GM12878 (cell line): ENCODE data around the gene SYNPO2L. TPM values are rescaled to one million over a fixed set of nuclear protein-coding genes. Genes with fewer than 3 reads are reported as not detected.

Source experiments
- ATAC-seq: fragments of 200-7000 bp; cut with Tn5 transposase; 3 replicates; pipeline ENCODE4 v1.9.1; 2020; ENCODE audit warnings: mild to moderate bottlenecking, moderate library complexity
- BruUV-seq: library from RNA; stranded (reverse); fragments of 400-500 nt; replicated peaks from 2 replicates; lab custom pipeline; 2021; lab: Mats Ljungman, UMichigan
- CTCF ChIA-PET: fragments of 300-600 bp; sonication (Branson Sonifier 250); formaldehyde crosslinking; extraction: SDS; loops from one replicate; lab custom pipeline; 2021; ENCODE audit warnings: inconsistent platforms; lab: Yijun Ruan, JAX
- POLR2A ChIA-PET: fragments of 350-600 bp; formaldehyde crosslinking; extraction: SDS; loops from one replicate; lab custom pipeline; 2021; ENCODE audit warnings: inconsistent platforms; lab: Charles Lee
- RAD21 ChIA-PET: fragments of 300-600 bp; sonication (Branson Sonifier 250); formaldehyde crosslinking; loops from one replicate; lab custom pipeline; 2023; ENCODE audit warnings: antibody characterized with exemption; ENCODE audit not compliant: unreplicated experiment; lab: Charles Lee
- SMC1A ChIA-PET: fragments of 300-600 bp; sonication (Branson Sonifier 250); formaldehyde crosslinking; loops from one replicate; lab custom pipeline; 2023; ENCODE audit not compliant: unreplicated experiment, uncharacterized antibody; lab: Charles Lee
- DNase-seq: peaks from one replicate; pipeline ENCODE4 v3.0.0-alpha.2; 2011; ENCODE audit warnings: low read depth, low spot score
- FAIRE-seq: peaks from 3 replicates; lab custom pipeline; 2011; peaks lifted over from hg19 to GRCh38; lab: Jason Lieb, UNC
- H2AFZ ChIP-seq: 2 replicates; pipeline ENCODE4 v1.6.0; 2011; ENCODE audit warnings: low read depth, low read length, control low read depth; ENCODE audit not compliant: control insufficient read depth
- H3K27ac ChIP-seq: 2 replicates; pipeline ENCODE4 v1.5.1; 2011; ENCODE audit warnings: control low read depth; ENCODE audit not compliant: control insufficient read depth, insufficient read depth
- H3K27me3 ChIP-seq, 2 experiments: replicated peaks in 1 of 2; 2 replicates each; pipeline versions ENCODE4 v1.6.0 to v1.6.1; 2011; ENCODE audit warnings: low read length in 1 of 2; ENCODE audit not compliant: control insufficient read depth in 2 of 2, insufficient read depth in 2 of 2
- H3K36me3 ChIP-seq, 2 experiments: 2 replicates each; pipeline ENCODE4 v1.5.1; 2011; ENCODE audit warnings: low read length in 1 of 2; ENCODE audit not compliant: control insufficient read depth in 2 of 2, insufficient read depth in 2 of 2
- H3K4me1 ChIP-seq: 2 replicates; pipeline ENCODE4 v1.6.1; 2011; ENCODE audit warnings: mild to moderate bottlenecking, low read length, moderate library complexity, mixed read lengths; ENCODE audit not compliant: control insufficient read depth, insufficient read depth
- H3K4me2 ChIP-seq: 2 replicates; pipeline ENCODE4 v1.6.0; 2011; ENCODE audit warnings: control low read depth; ENCODE audit not compliant: control insufficient read depth, insufficient read depth
- H3K4me3 ChIP-seq: fragments of 200-600 bp; sonication (generic); 2 replicates; pipeline ENCODE4 v1.5.1; 2016
- H3K79me2 ChIP-seq: 2 replicates; pipeline ENCODE4 v1.6.0; 2011; ENCODE audit warnings: low read length; ENCODE audit not compliant: control insufficient read depth, insufficient read depth
- H3K9ac ChIP-seq: 2 replicates; pipeline ENCODE4 v1.8.0; 2011; ENCODE audit warnings: low read length, control low read depth, mixed read lengths; ENCODE audit not compliant: control insufficient read depth, insufficient read depth
- H3K9me3 ChIP-seq: replicated peaks from 3 replicates; pipeline ENCODE4 v1.5.1; 2011; ENCODE audit warnings: mild to moderate bottlenecking, low read length; ENCODE audit not compliant: control insufficient read depth, insufficient read depth
- H4K20me1 ChIP-seq: 2 replicates; pipeline ENCODE4 v1.6.0; 2011; ENCODE audit not compliant: control insufficient read depth, insufficient read depth
- ATF7 ChIP-seq: fragments of 450-650 bp; IDR thresholded peaks from 2 replicates; pipeline ENCODE4 v1.6.1; 2016; ENCODE audit warnings: low read depth, mild to moderate bottlenecking
- BACH1 ChIP-seq: fragments of 450-650 bp; IDR thresholded peaks from 2 replicates; pipeline ENCODE4 v1.6.1; 2017; ENCODE audit warnings: mild to moderate bottlenecking, borderline replicate concordance
- FOS ChIP-seq: IDR thresholded peaks from 3 replicates; pipeline ENCODE4 v1.6.1; 2011; ENCODE audit warnings: borderline replicate concordance; ENCODE audit not compliant: insufficient read length; ENCODE audit errors: extremely low read depth
- FOXK2 ChIP-seq: fragments of 450-650 bp; IDR thresholded peaks from 2 replicates; pipeline ENCODE4 v1.6.1; 2017; ENCODE audit warnings: mild to moderate bottlenecking, moderate library complexity
- HDAC2 ChIP-seq: fragments of 200-600 bp; sonication (generic); IDR thresholded peaks from 2 replicates; pipeline ENCODE4 v1.6.1; 2017
- IKZF2 ChIP-seq, 2 experiments: fragments of 450-650 bp; IDR thresholded peaks; 2 replicates each; pipeline ENCODE4 v1.6.1; 2017; ENCODE audit warnings: mild to moderate bottlenecking in 2 of 2, moderate library complexity in 2 of 2
- NR2F1 ChIP-seq: fragments of 450-650 bp; conservative IDR thresholded peaks from 2 replicates; pipeline ENCODE4 v1.6.1; 2017; ENCODE audit warnings: mild to moderate bottlenecking
- PAX8 ChIP-seq: fragments of 450-650 bp; IDR thresholded peaks from 2 replicates; pipeline ENCODE4 v1.6.1; 2017; ENCODE audit warnings: mild to moderate bottlenecking, moderate library complexity
- POLR2A ChIP-seq: IDR thresholded peaks from 2 replicates; pipeline ENCODE4 v1.6.1; 2011; ENCODE audit warnings: low read depth, mild to moderate bottlenecking, low read length
- RAD51 ChIP-seq: fragments of 450-650 bp; IDR thresholded peaks from 2 replicates; pipeline ENCODE4 v1.6.1; 2016; ENCODE audit warnings: moderate library complexity, mild to moderate bottlenecking, inconsistent platforms
- RCOR1 ChIP-seq: conservative IDR thresholded peaks from 2 replicates; pipeline ENCODE4 v1.6.1; 2012; ENCODE audit warnings: low read depth, low read length, improper control_type of control experiment
- RUNX3 ChIP-seq: IDR thresholded peaks from 2 replicates; pipeline ENCODE4 v1.6.1; 2012; ENCODE audit warnings: low read length, inconsistent platforms
- SMARCA5 ChIP-seq: fragments of 450-650 bp; IDR thresholded peaks from 2 replicates; pipeline ENCODE4 v1.6.1; 2017; ENCODE audit warnings: mild to moderate bottlenecking
- SREBF1 ChIP-seq: IDR thresholded peaks from 2 replicates; pipeline ENCODE4 v1.6.1; 2012; ENCODE audit warnings: mild to moderate bottlenecking, low read length
- STAT1 ChIP-seq: fragments of 450-650 bp; conservative IDR thresholded peaks from 2 replicates; pipeline ENCODE4 v1.6.1; 2014; ENCODE audit warnings: antibody characterized with exemption, mild to moderate bottlenecking
- WGBS: methylation state at CpG from one replicate; pipeline ENCODE4 v1.1.6; 2016; ENCODE audit warnings: low lambda C conversion rate; ENCODE audit not compliant: insufficient replicate concordance, insufficient coverage; ENCODE audit errors: missing lambda C conversion rate; 5-methylcytosine and 5-hydroxymethylcytosine counted together
- in situ Hi-C: fragments of 300-500 bp; cut with MboI; formaldehyde crosslinking; loops from 9 replicates; pipeline ENCODE4 v1.14.3; 2018; ENCODE audit warnings: mixed read lengths
- intact Hi-C: fragments of 100-400 bp; cut with micrococcal nuclease; formaldehyde crosslinking; loops from one replicate; pipeline ENCODE4 v1.14.2; 2022; ENCODE audit not compliant: unreplicated experiment
- polyA plus RNA-seq, 11 experiments: library from polyadenylated mRNA; depleted of rRNA in 4 of 11; unstranded in 6 of 11; stranded (reverse) in 5 of 11; fragments of >200 nt; fragmentation: Nextera tagmentation in 4 of 11; fragmentation: Illumina TruSeq in 1 of 11; extraction: Ambion mirVana in 4 of 11; extraction: Trizol in 1 of 11; gene quantifications; 1 replicate in 1 of 11; 2 replicates in 10 of 11; pipeline versions ENCODE4 v1.2.1 to v1.2.3, GENCODE V29; 2011 to 2016; ENCODE audit warnings: inconsistent platforms in 2 of 11, missing spikeins in 2 of 11, low read depth in 1 of 11
- total RNA-seq, 4 experiments: library from RNA; depleted of rRNA in 3 of 4; stranded (reverse); fragments of >200 nt in 3 of 4; fragmentation: Illumina TruSeq in 1 of 4; extraction: Trizol in 1 of 4; gene quantifications; 2 replicates each; pipeline versions ENCODE4 v1.2.1 to v1.2.3, GENCODE V29; 2013 to 2021
- TF ChIP-seq, protein P1 (sequence below): fragments of 450-650 bp; IDR thresholded peaks from 2 replicates; pipeline ENCODE4 v1.6.1; 2016; ENCODE audit warnings: mild to moderate bottlenecking, moderate library complexity, borderline replicate concordance
- TF ChIP-seq, protein P2 (sequence below): fragments of 450-650 bp; IDR thresholded peaks from 2 replicates; pipeline ENCODE4 v1.6.1; 2017; ENCODE audit warnings: antibody characterized with exemption, mild to moderate bottlenecking, moderate library complexity
- TF ChIP-seq, protein P3 (sequence below): fragments of 450-650 bp; IDR thresholded peaks from 2 replicates; pipeline ENCODE4 v1.6.1; 2014; ENCODE audit warnings: mild to moderate bottlenecking
- TF ChIP-seq, protein P4 (sequence below): IDR thresholded peaks from 2 replicates; pipeline ENCODE4 v1.6.1; 2011; ENCODE audit warnings: low read depth, low read length, improper control_type of control experiment, borderline replicate concordance

Gene SYNPO2L
- total and polyA plus RNA-seq, 10 of the 15 experiments (the other 5 are each of a cell fraction or from before 2014, with no cell fraction given): 0.01 to 2.3 (median 0.59) TPM

DNA sequence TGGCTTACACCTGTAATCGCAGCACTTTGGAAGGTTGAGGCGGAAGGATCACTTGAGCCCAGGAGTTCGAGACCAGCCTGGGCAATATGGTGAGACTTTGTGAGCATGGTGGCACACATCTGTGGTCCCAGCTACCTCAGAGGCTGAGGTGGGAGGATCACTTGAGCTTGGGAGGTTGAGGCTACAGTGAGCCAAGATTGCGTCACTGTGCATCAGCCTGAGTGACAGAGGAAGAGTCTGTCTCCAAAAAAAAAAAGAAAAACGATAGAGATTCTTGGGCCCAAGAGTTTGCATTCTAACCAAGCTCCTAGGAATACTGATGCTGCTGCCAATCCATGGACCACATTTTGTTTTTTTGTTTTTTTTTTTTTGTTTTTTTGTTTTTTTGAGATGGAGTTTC lies 26.7 kb downstream of the SYNPO2L start:
- Histone ChIP-seq H3K27ac (no peak overlapping the region), H3K27me3 (no peaks in the 10 kb centered on the region), H3K36me3 (no peaks in the 10 kb centered on the region), H4K20me1 (no peaks in the 10 kb centered on the region), H3K4me2 (no peak overlapping the region), H3K4me1 (peaks cover 5% of the 10 kb centered on the region), H3K9ac (no peak overlapping the region), H2AFZ (no peak overlapping the region), H3K79me2 (peaks cover 10% of the 10 kb centered on the region), H3K9me3 (no peaks in the 10 kb centered on the region), H3K4me3 (no peak overlapping the region)
- over 99% methylated on average over 5 of the region's 5 CpGs for WGBS
- DNase-seq: no peak
- SMC1A ChIA-PET: interaction anchor here (0.6 to 6.6 kb wide), 5 partner anchors 12 to 22 kb away, joined by 3 to 38 read pairs (median 3); no protein-coding TSS in a partner anchor
- ATAC-seq: no peak
- BruUV-seq: no TSS peak
- RAD21 ChIA-PET: interaction anchor here (7.3 kb wide), 1 partner anchor 15 kb away, joined by 33 read pairs; no protein-coding TSS in a partner anchor
- POLR2A ChIA-PET: interaction anchor here (0.5 to 1.2 kb wide), 2 partner anchors 21 to 72 kb away, joined by 3 to 4 read pairs; no protein-coding TSS in a partner anchor
- CTCF ChIA-PET: interaction anchor here (0.6 to 7.7 kb wide), 2 partner anchors 14 to 67 kb away, joined by 5 to 60 read pairs; partner anchors contain the start of gene MYOZ1
- in situ Hi-C loops: no loop called here
- FAIRE-seq: no peak
- intact Hi-C loops: loop anchor here (5.0 kb wide), 1 partner anchor 102 kb away; no protein-coding TSS in a partner anchor
- TF ChIP-seq NR2F1 (no peak), SREBF1 (no peak), RAD51 (no peak), BACH1 (no peak), IKZF2 (IDR thresholded peaks at IDR 0.05) (no peak), RUNX3 (no peak), SMARCA5 (no peak), RCOR1 (no peak), FOXK2 (no peak), POLR2A (no peak), FOS (no peak), ATF7 (no peak), HDAC2 (no peak), PAX8 (no peak), STAT1 (no peak)
- TF ChIP-seq, protein P1, sequence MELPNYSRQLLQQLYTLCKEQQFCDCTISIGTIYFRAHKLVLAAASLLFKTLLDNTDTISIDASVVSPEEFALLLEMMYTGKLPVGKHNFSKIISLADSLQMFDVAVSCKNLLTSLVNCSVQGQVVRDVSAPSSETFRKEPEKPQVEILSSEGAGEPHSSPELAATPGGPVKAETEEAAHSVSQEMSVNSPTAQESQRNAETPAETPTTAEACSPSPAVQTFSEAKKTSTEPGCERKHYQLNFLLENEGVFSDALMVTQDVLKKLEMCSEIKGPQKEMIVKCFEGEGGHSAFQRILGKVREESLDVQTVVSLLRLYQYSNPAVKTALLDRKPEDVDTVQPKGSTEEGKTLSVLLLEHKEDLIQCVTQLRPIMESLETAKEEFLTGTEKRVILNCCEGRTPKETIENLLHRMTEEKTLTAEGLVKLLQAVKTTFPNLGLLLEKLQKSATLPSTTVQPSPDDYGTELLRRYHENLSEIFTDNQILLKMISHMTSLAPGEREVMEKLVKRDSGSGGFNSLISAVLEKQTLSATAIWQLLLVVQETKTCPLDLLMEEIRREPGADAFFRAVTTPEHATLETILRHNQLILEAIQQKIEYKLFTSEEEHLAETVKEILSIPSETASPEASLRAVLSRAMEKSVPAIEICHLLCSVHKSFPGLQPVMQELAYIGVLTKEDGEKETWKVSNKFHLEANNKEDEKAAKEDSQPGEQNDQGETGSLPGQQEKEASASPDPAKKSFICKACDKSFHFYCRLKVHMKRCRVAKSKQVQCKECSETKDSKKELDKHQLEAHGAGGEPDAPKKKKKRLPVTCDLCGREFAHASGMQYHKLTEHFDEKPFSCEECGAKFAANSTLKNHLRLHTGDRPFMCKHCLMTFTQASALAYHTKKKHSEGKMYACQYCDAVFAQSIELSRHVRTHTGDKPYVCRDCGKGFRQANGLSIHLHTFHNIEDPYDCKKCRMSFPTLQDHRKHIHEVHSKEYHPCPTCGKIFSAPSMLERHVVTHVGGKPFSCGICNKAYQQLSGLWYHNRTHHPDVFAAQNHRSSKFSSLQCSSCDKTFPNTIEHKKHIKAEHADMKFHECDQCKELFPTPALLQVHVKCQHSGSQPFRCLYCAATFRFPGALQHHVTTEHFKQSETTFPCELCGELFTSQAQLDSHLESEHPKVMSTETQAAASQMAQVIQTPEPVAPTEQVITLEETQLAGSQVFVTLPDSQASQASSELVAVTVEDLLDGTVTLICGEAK: no peak
- TF ChIP-seq, protein P2, sequence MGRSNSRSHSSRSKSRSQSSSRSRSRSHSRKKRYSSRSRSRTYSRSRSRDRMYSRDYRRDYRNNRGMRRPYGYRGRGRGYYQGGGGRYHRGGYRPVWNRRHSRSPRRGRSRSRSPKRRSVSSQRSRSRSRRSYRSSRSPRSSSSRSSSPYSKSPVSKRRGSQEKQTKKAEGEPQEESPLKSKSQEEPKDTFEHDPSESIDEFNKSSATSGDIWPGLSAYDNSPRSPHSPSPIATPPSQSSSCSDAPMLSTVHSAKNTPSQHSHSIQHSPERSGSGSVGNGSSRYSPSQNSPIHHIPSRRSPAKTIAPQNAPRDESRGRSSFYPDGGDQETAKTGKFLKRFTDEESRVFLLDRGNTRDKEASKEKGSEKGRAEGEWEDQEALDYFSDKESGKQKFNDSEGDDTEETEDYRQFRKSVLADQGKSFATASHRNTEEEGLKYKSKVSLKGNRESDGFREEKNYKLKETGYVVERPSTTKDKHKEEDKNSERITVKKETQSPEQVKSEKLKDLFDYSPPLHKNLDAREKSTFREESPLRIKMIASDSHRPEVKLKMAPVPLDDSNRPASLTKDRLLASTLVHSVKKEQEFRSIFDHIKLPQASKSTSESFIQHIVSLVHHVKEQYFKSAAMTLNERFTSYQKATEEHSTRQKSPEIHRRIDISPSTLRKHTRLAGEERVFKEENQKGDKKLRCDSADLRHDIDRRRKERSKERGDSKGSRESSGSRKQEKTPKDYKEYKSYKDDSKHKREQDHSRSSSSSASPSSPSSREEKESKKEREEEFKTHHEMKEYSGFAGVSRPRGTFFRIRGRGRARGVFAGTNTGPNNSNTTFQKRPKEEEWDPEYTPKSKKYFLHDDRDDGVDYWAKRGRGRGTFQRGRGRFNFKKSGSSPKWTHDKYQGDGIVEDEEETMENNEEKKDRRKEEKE: no peak
- TF ChIP-seq, protein P3, sequence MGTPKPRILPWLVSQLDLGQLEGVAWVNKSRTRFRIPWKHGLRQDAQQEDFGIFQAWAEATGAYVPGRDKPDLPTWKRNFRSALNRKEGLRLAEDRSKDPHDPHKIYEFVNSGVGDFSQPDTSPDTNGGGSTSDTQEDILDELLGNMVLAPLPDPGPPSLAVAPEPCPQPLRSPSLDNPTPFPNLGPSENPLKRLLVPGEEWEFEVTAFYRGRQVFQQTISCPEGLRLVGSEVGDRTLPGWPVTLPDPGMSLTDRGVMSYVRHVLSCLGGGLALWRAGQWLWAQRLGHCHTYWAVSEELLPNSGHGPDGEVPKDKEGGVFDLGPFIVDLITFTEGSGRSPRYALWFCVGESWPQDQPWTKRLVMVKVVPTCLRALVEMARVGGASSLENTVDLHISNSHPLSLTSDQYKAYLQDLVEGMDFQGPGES: no peak
- TF ChIP-seq, protein P4, sequence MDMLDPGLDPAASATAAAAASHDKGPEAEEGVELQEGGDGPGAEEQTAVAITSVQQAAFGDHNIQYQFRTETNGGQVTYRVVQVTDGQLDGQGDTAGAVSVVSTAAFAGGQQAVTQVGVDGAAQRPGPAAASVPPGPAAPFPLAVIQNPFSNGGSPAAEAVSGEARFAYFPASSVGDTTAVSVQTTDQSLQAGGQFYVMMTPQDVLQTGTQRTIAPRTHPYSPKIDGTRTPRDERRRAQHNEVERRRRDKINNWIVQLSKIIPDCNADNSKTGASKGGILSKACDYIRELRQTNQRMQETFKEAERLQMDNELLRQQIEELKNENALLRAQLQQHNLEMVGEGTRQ: no peak
